Loucy (cell line): Measurements from ENCODE around the gene STX8.

Experiments
- EZH2phosphoT487 ChIP-seq: fragments of 200-600 bp; IDR thresholded peaks from 2 replicates; pipeline ENCODE4 v1.6.1; 2018; ENCODE audit warnings: antibody characterized with exemption, mild to moderate bottlenecking, moderate library complexity, borderline replicate concordance
- TF ChIP-seq, protein P1 (sequence below): fragments of 200-600 bp; sonication (generic); conservative IDR thresholded peaks from 2 replicates; pipeline ENCODE4 v1.5.1; 2014; ENCODE audit warnings: mild to moderate bottlenecking, antibody characterized with exemption, low read length

DNA sequence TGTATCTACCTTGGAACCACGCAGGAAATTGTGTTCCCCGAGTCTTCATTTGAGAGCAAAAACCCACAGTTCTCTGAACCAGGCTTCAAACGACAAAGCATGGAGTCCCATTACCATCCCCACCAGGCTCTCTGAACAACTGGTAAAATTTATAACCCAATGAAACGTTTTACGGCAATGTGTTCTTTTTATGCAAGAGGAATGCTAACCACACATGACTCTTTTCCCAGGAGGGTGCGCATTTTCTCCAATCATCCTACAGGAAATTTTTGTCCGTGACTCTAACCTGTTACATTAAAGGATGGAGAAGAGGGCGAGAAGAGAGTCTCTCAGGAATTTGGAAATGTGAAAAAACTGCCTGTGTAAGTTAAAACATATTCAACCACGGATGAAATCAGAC, 17.8 kb downstream of the STX8 start:
- TF ChIP-seq, protein P1, sequence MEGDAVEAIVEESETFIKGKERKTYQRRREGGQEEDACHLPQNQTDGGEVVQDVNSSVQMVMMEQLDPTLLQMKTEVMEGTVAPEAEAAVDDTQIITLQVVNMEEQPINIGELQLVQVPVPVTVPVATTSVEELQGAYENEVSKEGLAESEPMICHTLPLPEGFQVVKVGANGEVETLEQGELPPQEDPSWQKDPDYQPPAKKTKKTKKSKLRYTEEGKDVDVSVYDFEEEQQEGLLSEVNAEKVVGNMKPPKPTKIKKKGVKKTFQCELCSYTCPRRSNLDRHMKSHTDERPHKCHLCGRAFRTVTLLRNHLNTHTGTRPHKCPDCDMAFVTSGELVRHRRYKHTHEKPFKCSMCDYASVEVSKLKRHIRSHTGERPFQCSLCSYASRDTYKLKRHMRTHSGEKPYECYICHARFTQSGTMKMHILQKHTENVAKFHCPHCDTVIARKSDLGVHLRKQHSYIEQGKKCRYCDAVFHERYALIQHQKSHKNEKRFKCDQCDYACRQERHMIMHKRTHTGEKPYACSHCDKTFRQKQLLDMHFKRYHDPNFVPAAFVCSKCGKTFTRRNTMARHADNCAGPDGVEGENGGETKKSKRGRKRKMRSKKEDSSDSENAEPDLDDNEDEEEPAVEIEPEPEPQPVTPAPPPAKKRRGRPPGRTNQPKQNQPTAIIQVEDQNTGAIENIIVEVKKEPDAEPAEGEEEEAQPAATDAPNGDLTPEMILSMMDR: no peak
- no peak for TF ChIP-seq EZH2phosphoT487
